HepG2 (cell line): ENCODE results near the gene HSF4. TPM values are rescaled to one million over a fixed set of nuclear protein-coding genes. Genes with fewer than 3 reads are reported as not detected.

Source experiments
- AGO2 ChIP-seq: fragments of 200-400 bp; formaldehyde crosslinking; optimal IDR thresholded peaks from 2 replicates; pipeline ENCODE3; 2017; ENCODE audit warnings: mild to moderate bottlenecking, low read depth, low read length, moderate library complexity
- HNRNPH1 ChIP-seq: fragments of 200-400 bp; formaldehyde crosslinking; optimal IDR thresholded peaks from 2 replicates; pipeline ENCODE3; 2017; ENCODE audit warnings: mild to moderate bottlenecking, low read depth, low read length
- NCOA1 ChIP-seq: sonication (generic); formaldehyde crosslinking; IDR thresholded peaks from 2 replicates; pipeline ENCODE4 v1.9.0; 2021; ENCODE audit warnings: missing genetic modification reagents
- NFKB2 ChIP-seq: sonication (generic); formaldehyde crosslinking; IDR thresholded peaks from 2 replicates; pipeline ENCODE4 v1.4.0; 2020; ENCODE audit warnings: missing genetic modification reagents, borderline replicate concordance
- PAX8 ChIP-seq: sonication (generic); formaldehyde crosslinking; IDR thresholded peaks from 2 replicates; pipeline ENCODE4 v1.8.0; 2022; ENCODE audit warnings: mild to moderate bottlenecking, missing genetic modification reagents, borderline replicate concordance
- POLR2AphosphoS2 ChIP-seq: IDR thresholded peaks from 2 replicates; pipeline ENCODE4 v1.6.1; 2011; ENCODE audit warnings: low read depth, low read length, improper control_type of control experiment
- SP2 ChIP-seq: sonication (generic); formaldehyde crosslinking; IDR thresholded peaks from 2 replicates; pipeline ENCODE4 v1.5.1; 2020; ENCODE audit warnings: mild to moderate bottlenecking, missing genetic modification reagents
- ZBTB38 ChIP-seq: sonication (generic); formaldehyde crosslinking; IDR thresholded peaks from 2 replicates; pipeline ENCODE4 v1.5.1; 2020; ENCODE audit warnings: mild to moderate bottlenecking, missing genetic modification reagents
- ZNF160 ChIP-seq: sonication (generic); formaldehyde crosslinking; IDR thresholded peaks from 2 replicates; pipeline ENCODE4 v1.8.0; 2022; ENCODE audit warnings: mild to moderate bottlenecking, inconsistent platforms, missing genetic modification reagents
- ZNF232 ChIP-seq: sonication (generic); formaldehyde crosslinking; IDR thresholded peaks from 2 replicates; pipeline ENCODE4 v1.4.0; 2020; ENCODE audit warnings: missing genetic modification reagents, borderline replicate concordance
- ZNF652 ChIP-seq: IDR thresholded peaks from 2 replicates; pipeline ENCODE4 v1.6.1; 2016; ENCODE audit warnings: low read depth, borderline replicate concordance
- ZNF878 ChIP-seq: sonication (generic); formaldehyde crosslinking; IDR thresholded peaks from 2 replicates; pipeline ENCODE4 v1.8.1; 2023; ENCODE audit warnings: mild to moderate bottlenecking, missing genetic modification reagents, moderate library complexity
- polyA plus RNA-seq, 8 experiments: library from polyadenylated mRNA; depleted of rRNA in 3 of 8; stranded (reverse) in 7 of 8; unstranded in 1 of 8; fragments of >200 nt; fragmentation: Illumina TruSeq in 4 of 8; extraction: Trizol in 4 of 8; gene quantifications; 2 replicates each; pipeline versions ENCODE4 v1.2.1 to v1.2.3, GENCODE V29; 2011 to 2016; ENCODE audit warnings: low read depth in 4 of 8, missing spikeins in 1 of 8, mixed read lengths in 1 of 8; ENCODE audit not compliant: insufficient read depth in 1 of 8
- total RNA-seq, 5 experiments: library from RNA; depleted of rRNA; stranded (reverse); fragments of >200 nt; fragmentation: Illumina TruSeq; extraction: Trizol; gene quantifications; 2 replicates each; pipeline ENCODE4 v1.2.3, GENCODE V29; 2016; ENCODE audit warnings: low read depth in 1 of 5
- TF ChIP-seq, protein P1 (sequence below): sonication (generic); formaldehyde crosslinking; IDR thresholded peaks from 2 replicates; pipeline ENCODE4 v1.9.0; 2021; ENCODE audit warnings: missing genetic modification reagents, borderline replicate concordance
- TF ChIP-seq, protein P2 (sequence below): sonication (generic); formaldehyde crosslinking; IDR thresholded peaks from 2 replicates; pipeline ENCODE4 v1.4.0; 2020; ENCODE audit warnings: missing genetic modification reagents
- TF ChIP-seq, protein P3 (sequence below): sonication (generic); formaldehyde crosslinking; IDR thresholded peaks from 2 replicates; pipeline ENCODE4 v1.8.0; 2023; ENCODE audit warnings: mild to moderate bottlenecking, missing genetic modification reagents
- TF ChIP-seq, protein P4 (sequence below): sonication (generic); formaldehyde crosslinking; IDR thresholded peaks from 2 replicates; pipeline ENCODE4 v1.5.0; 2020; ENCODE audit warnings: mild to moderate bottlenecking, low read depth, missing genetic modification reagents, borderline replicate concordance
- TF ChIP-seq, protein P5 (sequence below): sonication (generic); formaldehyde crosslinking; IDR thresholded peaks from 2 replicates; pipeline ENCODE4 v1.4.0; 2020; ENCODE audit warnings: missing genetic modification reagents

HSF4 gene
- total and polyA plus RNA-seq, 2 of the 13 experiments (the other 11 are each of a cell fraction or from before 2014, with no cell fraction given): 3.5 to 16.9 TPM

DNA sequence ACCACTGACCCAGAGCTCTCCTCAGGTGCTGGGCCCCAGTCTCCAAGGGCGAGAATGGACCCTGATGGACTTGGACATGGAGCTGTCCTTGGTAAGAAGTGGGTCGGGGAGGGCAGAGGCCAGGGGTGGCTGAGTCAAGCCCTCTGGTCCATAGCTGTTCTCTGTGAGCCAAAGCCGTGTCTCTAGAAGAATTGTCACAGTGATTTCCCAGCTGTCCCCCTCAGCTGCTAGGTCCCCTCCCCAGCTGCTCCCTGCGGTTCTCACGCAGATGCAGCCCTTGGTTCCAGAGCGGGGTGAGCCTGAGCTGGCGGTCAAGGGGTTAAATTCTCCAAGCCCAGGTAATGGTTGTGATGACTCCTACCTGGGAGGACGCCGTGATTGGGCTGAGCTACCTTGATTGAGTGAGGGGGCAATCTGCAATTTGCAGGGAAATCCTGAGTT, 4.5 kb downstream of the HSF4 start (continued):
- TF ChIP-seq, protein P1, sequence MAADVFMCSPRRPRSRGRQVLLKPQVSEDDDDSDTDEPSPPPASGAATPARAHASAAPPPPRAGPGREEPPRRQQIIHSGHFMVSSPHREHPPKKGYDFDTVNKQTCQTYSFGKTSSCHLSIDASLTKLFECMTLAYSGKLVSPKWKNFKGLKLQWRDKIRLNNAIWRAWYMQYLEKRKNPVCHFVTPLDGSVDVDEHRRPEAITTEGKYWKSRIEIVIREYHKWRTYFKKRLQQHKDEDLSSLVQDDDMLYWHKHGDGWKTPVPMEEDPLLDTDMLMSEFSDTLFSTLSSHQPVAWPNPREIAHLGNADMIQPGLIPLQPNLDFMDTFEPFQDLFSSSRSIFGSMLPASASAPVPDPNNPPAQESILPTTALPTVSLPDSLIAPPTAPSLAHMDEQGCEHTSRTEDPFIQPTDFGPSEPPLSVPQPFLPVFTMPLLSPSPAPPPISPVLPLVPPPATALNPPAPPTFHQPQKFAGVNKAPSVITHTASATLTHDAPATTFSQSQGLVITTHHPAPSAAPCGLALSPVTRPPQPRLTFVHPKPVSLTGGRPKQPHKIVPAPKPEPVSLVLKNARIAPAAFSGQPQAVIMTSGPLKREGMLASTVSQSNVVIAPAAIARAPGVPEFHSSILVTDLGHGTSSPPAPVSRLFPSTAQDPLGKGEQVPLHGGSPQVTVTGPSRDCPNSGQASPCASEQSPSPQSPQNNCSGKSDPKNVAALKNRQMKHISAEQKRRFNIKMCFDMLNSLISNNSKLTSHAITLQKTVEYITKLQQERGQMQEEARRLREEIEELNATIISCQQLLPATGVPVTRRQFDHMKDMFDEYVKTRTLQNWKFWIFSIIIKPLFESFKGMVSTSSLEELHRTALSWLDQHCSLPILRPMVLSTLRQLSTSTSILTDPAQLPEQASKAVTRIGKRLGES: no peak
- TF ChIP-seq, protein P2, sequence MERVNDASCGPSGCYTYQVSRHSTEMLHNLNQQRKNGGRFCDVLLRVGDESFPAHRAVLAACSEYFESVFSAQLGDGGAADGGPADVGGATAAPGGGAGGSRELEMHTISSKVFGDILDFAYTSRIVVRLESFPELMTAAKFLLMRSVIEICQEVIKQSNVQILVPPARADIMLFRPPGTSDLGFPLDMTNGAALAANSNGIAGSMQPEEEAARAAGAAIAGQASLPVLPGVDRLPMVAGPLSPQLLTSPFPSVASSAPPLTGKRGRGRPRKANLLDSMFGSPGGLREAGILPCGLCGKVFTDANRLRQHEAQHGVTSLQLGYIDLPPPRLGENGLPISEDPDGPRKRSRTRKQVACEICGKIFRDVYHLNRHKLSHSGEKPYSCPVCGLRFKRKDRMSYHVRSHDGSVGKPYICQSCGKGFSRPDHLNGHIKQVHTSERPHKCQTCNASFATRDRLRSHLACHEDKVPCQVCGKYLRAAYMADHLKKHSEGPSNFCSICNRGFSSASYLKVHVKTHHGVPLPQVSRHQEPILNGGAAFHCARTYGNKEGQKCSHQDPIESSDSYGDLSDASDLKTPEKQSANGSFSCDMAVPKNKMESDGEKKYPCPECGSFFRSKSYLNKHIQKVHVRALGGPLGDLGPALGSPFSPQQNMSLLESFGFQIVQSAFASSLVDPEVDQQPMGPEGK (CRISPR knock-in tag): no peak
- TF ChIP-seq POLR2AphosphoS2: no peak
- no peak for TF ChIP-seq HNRNPH1
- no peak for TF ChIP-seq ZNF160 (CRISPR knock-in tag)
- TF ChIP-seq, protein P3, sequence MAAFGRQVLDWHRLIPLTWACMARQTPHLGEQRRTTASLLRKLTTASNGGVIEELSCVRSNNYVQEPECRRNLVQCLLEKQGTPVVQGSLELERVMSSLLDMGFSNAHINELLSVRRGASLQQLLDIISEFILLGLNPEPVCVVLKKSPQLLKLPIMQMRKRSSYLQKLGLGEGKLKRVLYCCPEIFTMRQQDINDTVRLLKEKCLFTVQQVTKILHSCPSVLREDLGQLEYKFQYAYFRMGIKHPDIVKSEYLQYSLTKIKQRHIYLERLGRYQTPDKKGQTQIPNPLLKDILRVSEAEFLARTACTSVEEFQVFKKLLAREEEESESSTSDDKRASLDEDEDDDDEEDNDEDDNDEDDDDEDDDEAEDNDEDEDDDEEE (CRISPR knock-in tag): no peak
- TF ChIP-seq AGO2: no peak
- TF ChIP-seq, protein P4, sequence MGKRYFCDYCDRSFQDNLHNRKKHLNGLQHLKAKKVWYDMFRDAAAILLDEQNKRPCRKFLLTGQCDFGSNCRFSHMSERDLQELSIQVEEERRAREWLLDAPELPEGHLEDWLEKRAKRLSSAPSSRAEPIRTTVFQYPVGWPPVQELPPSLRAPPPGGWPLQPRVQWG (CRISPR knock-in tag): no peak
- TF ChIP-seq ZBTB38 (CRISPR knock-in tag): 0 out of 2 replicates have a peak, but pooled peaks have one; percentile 9
- TF ChIP-seq NFKB2 (CRISPR knock-in tag): peak; percentile 11; the same call in 1 of the 2 replicates
- TF ChIP-seq ZNF878: no peak
- TF ChIP-seq NCOA1 (CRISPR knock-in tag): no peak
- TF ChIP-seq, protein P5, sequence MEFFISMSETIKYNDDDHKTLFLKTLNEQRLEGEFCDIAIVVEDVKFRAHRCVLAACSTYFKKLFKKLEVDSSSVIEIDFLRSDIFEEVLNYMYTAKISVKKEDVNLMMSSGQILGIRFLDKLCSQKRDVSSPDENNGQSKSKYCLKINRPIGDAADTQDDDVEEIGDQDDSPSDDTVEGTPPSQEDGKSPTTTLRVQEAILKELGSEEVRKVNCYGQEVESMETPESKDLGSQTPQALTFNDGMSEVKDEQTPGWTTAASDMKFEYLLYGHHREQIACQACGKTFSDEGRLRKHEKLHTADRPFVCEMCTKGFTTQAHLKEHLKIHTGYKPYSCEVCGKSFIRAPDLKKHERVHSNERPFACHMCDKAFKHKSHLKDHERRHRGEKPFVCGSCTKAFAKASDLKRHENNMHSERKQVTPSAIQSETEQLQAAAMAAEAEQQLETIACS (CRISPR knock-in tag): no peak
- no peak for TF ChIP-seq SP2
- no peak for TF ChIP-seq PAX8 (CRISPR knock-in tag)
- TF ChIP-seq ZNF232 (CRISPR knock-in tag): no peak
- TF ChIP-seq ZNF652 (CRISPR knock-in tag): peak; percentile 91
